Measurements from ENCODE around the gene ARHGAP30.
A peak's percentile ranks its signal among the peaks of the same experiment; 100 is the strongest.

Gene ARHGAP30

DNA sequence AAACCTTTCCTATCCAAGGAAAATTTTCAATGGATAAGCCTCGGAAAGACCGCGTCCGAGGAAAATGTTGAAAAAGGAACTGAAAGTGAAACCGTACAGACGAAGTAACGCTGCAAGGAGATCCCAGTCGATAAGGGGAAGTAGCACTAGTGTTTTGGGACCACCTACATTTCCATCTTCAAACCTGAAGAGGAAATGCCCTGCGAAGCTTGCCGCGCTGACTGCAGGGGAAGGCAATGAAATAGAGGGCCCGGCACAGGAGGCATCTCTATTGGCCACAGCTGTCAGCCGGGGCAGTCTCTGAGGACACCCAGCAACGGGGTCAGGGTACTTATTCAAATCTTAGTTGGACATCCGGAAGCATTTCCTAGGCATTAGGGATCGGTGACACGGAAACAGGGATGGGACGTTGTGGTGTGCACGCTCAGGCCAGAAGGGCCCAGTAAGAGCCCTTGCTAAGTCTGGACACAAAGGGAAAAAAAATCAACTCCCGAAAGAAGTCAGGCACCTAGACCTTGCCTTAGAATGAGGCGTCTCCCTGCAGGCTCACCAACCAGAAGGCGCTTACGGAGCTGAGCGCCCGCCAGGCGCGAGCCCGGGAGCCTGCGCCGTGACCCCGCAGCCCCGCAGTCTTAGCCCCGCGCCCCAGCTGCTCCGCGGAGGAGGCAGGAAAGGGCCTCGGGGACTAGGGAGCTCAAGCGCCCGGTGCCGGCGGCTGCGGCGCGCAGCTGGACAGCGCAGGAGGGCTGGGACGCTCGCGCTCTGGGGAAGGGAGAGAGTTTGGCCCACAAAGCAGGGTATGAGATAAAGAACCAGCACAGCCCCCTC, 24.6 kb downstream of the ARHGAP30 start:
- Histone ChIP-seq H3K9ac (ENCODE audit: low read length) (peak overlapping the region; percentile 98), H3K14ac (ENCODE audit: low read length in 2 of 2) (no peak overlapping the region), H2BK12ac (ENCODE audit: low read length in 2 of 2) (no peak overlapping the region), H3K27me3 (ENCODE audit: control insufficient read depth in 1 of 2, insufficient read depth in 1 of 2, low read length in 2 of 2) (no peaks in the 10 kb centered on the region), H2BK5ac (ENCODE audit: low read depth, low read length, poor library complexity, severe bottlenecking) (peak overlapping the region; percentile 53), H3K9me3 (ENCODE audit: control insufficient read depth, low read length) (peaks cover 15% of the 10 kb centered on the region), H3K4ac (ENCODE audit: low read depth in 1 of 2, low read length in 2 of 2) (peak overlapping the region; percentile 37 to 86), H4K91ac (ENCODE audit: low read length) (peak overlapping the region; percentile 59), H3K23ac (ENCODE audit: low read length in 2 of 2) (no peak overlapping the region), H3K18ac (ENCODE audit: low read depth in 1 of 2, low read length in 2 of 2) (peak overlapping the region; percentile 79 to 93), H3K4me2 (ENCODE audit: low read length, poor library complexity, severe bottlenecking) (peak overlapping the region; percentile 95), H2BK15ac (ENCODE audit: low read depth, poor library complexity, severe bottlenecking) (peak overlapping the region; percentile 82), H2AFZ (ENCODE audit: low read depth, low read length) (peak overlapping the region; percentile 36), H3K27ac (ENCODE audit: low read length, poor library complexity, severe bottlenecking) (peak overlapping the region; percentile 92), H3K36me3 (ENCODE audit: control insufficient read depth in 1 of 2, insufficient read depth in 2 of 2, low read depth in 1 of 2, low read length in 2 of 2) (peaks cover 24 to 30% of the 10 kb centered on the region in 2 experiments), H2BK120ac (ENCODE audit: low read depth, low read length) (peak overlapping the region; percentile 87), H3K79me1 (replicated peaks; ENCODE audit: low read length, poor library complexity, severe bottlenecking) (peaks cover 17% of the 10 kb centered on the region), H3K4me3 (ENCODE audit: insufficient read depth in 1 of 2, low read depth in 1 of 2, low read length in 2 of 2) (peak overlapping the region; percentile 84 to 97), H3K4me1 (ENCODE audit: control insufficient read depth, insufficient read depth, low read depth, low read length) (no peaks in the 10 kb centered on the region), H4K8ac (ENCODE audit: low read length) (peak overlapping the region; percentile 68), H2AK5ac (ENCODE audit: low read length, severe bottlenecking) (no peak overlapping the region)
- peak; percentile 83 for DNase-seq
- 3% methylated on average over 30 of the region's 48 CpGs for WGBS

DNA sequence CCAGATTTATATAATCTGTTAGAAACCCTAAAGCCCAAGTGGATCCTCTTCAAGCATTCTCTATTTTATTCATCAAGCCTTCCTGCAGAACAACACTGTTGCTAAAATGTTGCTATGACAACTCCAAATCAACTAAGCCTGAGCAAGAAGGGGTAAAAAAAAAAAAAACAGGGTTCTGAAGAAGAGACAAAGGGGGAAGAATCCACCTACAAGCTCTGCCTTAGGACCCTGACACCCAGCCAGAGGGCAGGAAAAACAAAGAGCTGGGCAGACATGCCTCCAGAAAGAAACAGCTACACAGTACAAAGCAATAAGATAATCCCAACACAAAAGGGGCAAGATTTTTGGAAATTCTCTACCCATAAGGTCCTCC, 25.2 kb downstream of the ARHGAP30 start:
- Histone ChIP-seq H4K91ac (ENCODE audit: low read length) (no peak overlapping the region), H2BK12ac (ENCODE audit: low read length in 2 of 2) (no peak overlapping the region), H2AK5ac (ENCODE audit: low read length, severe bottlenecking) (no peak overlapping the region), H2BK5ac (ENCODE audit: low read depth, low read length, poor library complexity, severe bottlenecking) (no peak overlapping the region), H4K8ac (ENCODE audit: low read length) (no peak overlapping the region), H3K9ac (ENCODE audit: low read length) (peak overlapping the region; percentile 98), H3K18ac (ENCODE audit: low read depth in 1 of 2, low read length in 2 of 2) (no peak overlapping the region), H3K4me3 (ENCODE audit: insufficient read depth in 1 of 2, low read depth in 1 of 2, low read length in 2 of 2) (peak overlapping the region in 1 of 2 experiments; percentile 97), H3K27ac (ENCODE audit: low read length, poor library complexity, severe bottlenecking) (peak overlapping the region; percentile 78), H3K4ac (ENCODE audit: low read depth in 1 of 2, low read length in 2 of 2) (no peak overlapping the region), H3K4me2 (ENCODE audit: low read length, poor library complexity, severe bottlenecking) (peak overlapping the region; percentile 95), H3K79me1 (replicated peaks; ENCODE audit: low read length, poor library complexity, severe bottlenecking) (peaks cover 21% of the 10 kb centered on the region), H2AFZ (ENCODE audit: low read depth, low read length) (no peak overlapping the region), H3K4me1 (ENCODE audit: control insufficient read depth, insufficient read depth, low read depth, low read length) (no peaks in the 10 kb centered on the region), H2BK15ac (ENCODE audit: low read depth, poor library complexity, severe bottlenecking) (no peak overlapping the region), H3K14ac (ENCODE audit: low read length in 2 of 2) (no peak overlapping the region), H3K27me3 (ENCODE audit: control insufficient read depth in 1 of 2, insufficient read depth in 1 of 2, low read length in 2 of 2) (no peaks in the 10 kb centered on the region), H3K36me3 (ENCODE audit: control insufficient read depth in 1 of 2, insufficient read depth in 2 of 2, low read depth in 1 of 2, low read length in 2 of 2) (peaks cover 30 to 36% of the 10 kb centered on the region in 2 experiments), H3K9me3 (ENCODE audit: control insufficient read depth, low read length) (peaks cover 10% of the 10 kb centered on the region), H2BK120ac (ENCODE audit: low read depth, low read length) (no peak overlapping the region), H3K23ac (ENCODE audit: low read length in 2 of 2) (no peak overlapping the region)
- no peak for DNase-seq

DNA sequence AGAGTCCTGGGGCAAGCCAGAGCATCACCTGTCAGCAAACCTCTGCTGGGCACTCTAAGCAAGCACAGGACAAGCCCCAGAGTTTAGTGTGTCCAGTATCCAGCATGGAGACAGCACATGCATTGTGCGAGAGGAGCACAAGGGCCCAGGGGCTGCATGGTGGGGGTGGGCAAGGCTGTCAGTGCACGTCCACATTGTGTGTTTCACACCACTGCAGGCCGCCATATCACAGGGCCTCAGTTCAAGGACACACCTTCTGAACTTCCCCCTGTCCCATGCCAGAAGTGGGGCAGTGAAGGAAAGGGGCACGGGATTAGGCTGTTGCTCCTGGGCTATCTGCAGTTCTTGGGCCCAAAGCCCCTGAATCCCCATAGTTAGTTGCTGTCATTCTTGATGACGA, 30.1 kb downstream of the ARHGAP30 start:
- Histone ChIP-seq H3K14ac (ENCODE audit: low read length in 2 of 2) (no peak overlapping the region), H2BK5ac (ENCODE audit: low read depth, low read length, poor library complexity, severe bottlenecking) (no peak overlapping the region), H2BK12ac (ENCODE audit: low read length in 2 of 2) (no peak overlapping the region), H2BK120ac (ENCODE audit: low read depth, low read length) (no peak overlapping the region), H3K18ac (ENCODE audit: low read depth in 1 of 2, low read length in 2 of 2) (no peak overlapping the region), H3K9me3 (ENCODE audit: control insufficient read depth, low read length) (no peaks in the 10 kb centered on the region), H4K8ac (ENCODE audit: low read length) (no peak overlapping the region), H3K27ac (ENCODE audit: low read length, poor library complexity, severe bottlenecking) (no peak overlapping the region), H3K4me3 (ENCODE audit: insufficient read depth in 1 of 2, low read depth in 1 of 2, low read length in 2 of 2) (no peak overlapping the region), H2AK5ac (ENCODE audit: low read length, severe bottlenecking) (no peak overlapping the region), H3K9ac (ENCODE audit: low read length) (no peak overlapping the region), H2BK15ac (ENCODE audit: low read depth, poor library complexity, severe bottlenecking) (no peak overlapping the region), H3K27me3 (ENCODE audit: control insufficient read depth in 1 of 2, insufficient read depth in 1 of 2, low read length in 2 of 2) (no peaks in the 10 kb centered on the region), H3K4me1 (ENCODE audit: control insufficient read depth, insufficient read depth, low read depth, low read length) (peaks cover 2% of the 10 kb centered on the region), H2AFZ (ENCODE audit: low read depth, low read length) (no peak overlapping the region), H3K36me3 (ENCODE audit: control insufficient read depth in 1 of 2, insufficient read depth in 2 of 2, low read depth in 1 of 2, low read length in 2 of 2) (peaks cover 51 to 54% of the 10 kb centered on the region in 2 experiments), H4K91ac (ENCODE audit: low read length) (peak overlapping the region; percentile 20), H3K4ac (ENCODE audit: low read depth in 1 of 2, low read length in 2 of 2) (no peak overlapping the region), H3K79me1 (replicated peaks; ENCODE audit: low read length, poor library complexity, severe bottlenecking) (peaks cover 33% of the 10 kb centered on the region), H3K23ac (ENCODE audit: low read length in 2 of 2) (no peak overlapping the region), H3K4me2 (ENCODE audit: low read length, poor library complexity, severe bottlenecking) (no peak overlapping the region)
- WGBS: 98% methylated on average over 5 of the region's 5 CpGs
- no peak for DNase-seq

DNA sequence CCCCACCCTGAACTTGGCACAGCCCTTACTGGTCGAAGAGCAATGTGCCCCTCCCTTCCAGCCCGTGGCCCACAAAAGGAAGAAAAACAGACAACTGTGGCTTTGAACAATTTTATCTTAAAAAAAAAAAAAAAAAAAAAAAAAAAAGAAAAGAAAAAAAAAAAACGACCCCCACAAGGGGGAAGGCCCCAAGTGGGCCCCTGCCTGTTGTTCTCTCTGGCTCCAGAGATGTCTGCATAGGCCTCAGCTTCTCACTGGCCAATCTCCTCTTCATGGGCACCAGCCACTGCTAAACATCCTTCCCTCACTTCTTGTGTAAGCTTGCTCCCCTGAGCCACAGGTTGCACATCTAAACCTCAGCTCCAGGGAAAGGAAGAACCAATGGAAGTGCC, 30.5 kb downstream of the ARHGAP30 start:
- H3K4me1 ChIP-seq (ENCODE audit: control insufficient read depth, insufficient read depth, low read depth, low read length): peaks cover 2% of the 10 kb centered on the region
- no peak for DNase-seq
- H3K18ac ChIP-seq (ENCODE audit: low read depth in 1 of 2, low read length in 2 of 2): no peak overlapping the region
- no peak overlapping the region for H2AK5ac ChIP-seq (ENCODE audit: low read length, severe bottlenecking)
- no peak overlapping the region for H3K4me2 ChIP-seq (ENCODE audit: low read length, poor library complexity, severe bottlenecking)
- H2BK5ac ChIP-seq (ENCODE audit: low read depth, low read length, poor library complexity, severe bottlenecking): no peak overlapping the region
- no peak overlapping the region for H3K4me3 ChIP-seq (ENCODE audit: insufficient read depth in 1 of 2, low read depth in 1 of 2, low read length in 2 of 2)
- H2BK12ac ChIP-seq (ENCODE audit: low read length in 2 of 2): no peak overlapping the region
- WGBS: 0% methylated on average over 1 of the region's 3 CpGs
- peaks cover 51 to 54% of the 10 kb centered on the region in 2 experiments for H3K36me3 ChIP-seq (ENCODE audit: control insufficient read depth in 1 of 2, insufficient read depth in 2 of 2, low read depth in 1 of 2, low read length in 2 of 2)
- no peak overlapping the region for H4K8ac ChIP-seq (ENCODE audit: low read length)
- no peaks in the 10 kb centered on the region for H3K9me3 ChIP-seq (ENCODE audit: control insufficient read depth, low read length)
- H2BK15ac ChIP-seq (ENCODE audit: low read depth, poor library complexity, severe bottlenecking): no peak overlapping the region
- H3K79me1 ChIP-seq (replicated peaks; ENCODE audit: low read length, poor library complexity, severe bottlenecking): peaks cover 33% of the 10 kb centered on the region
- no peak overlapping the region for H3K9ac ChIP-seq (ENCODE audit: low read length)
- H3K23ac ChIP-seq (ENCODE audit: low read length in 2 of 2): no peak overlapping the region
- H3K14ac ChIP-seq (ENCODE audit: low read length in 2 of 2): no peak overlapping the region
- H2AFZ ChIP-seq (ENCODE audit: low read depth, low read length): no peak overlapping the region
- no peaks in the 10 kb centered on the region for H3K27me3 ChIP-seq (ENCODE audit: control insufficient read depth in 1 of 2, insufficient read depth in 1 of 2, low read length in 2 of 2)
- no peak overlapping the region for H3K27ac ChIP-seq (ENCODE audit: low read length, poor library complexity, severe bottlenecking)
- no peak overlapping the region for H2BK120ac ChIP-seq (ENCODE audit: low read depth, low read length)
- H4K91ac ChIP-seq (ENCODE audit: low read length): no peak overlapping the region
- no peak overlapping the region for H3K4ac ChIP-seq (ENCODE audit: low read depth in 1 of 2, low read length in 2 of 2)
